ENCODE data around the gene LAP3.
"Not testable (repeated sequence)": the region's sequence is repeated elsewhere in the genome, so short reads cannot be mapped to it uniquely, and the experiment has no call there.

Gene LAP3

GRCh38 chr4:17562157-17562556 lies 14.8 kb upstream of the LAP3 start:
- DNase-seq = no peak

GRCh38 chr4:17565846-17566245 lies 11.2 kb upstream of the LAP3 start:
- no peak for DNase-seq

- no peak for DNase-seq
Observed at GRCh38 chr4:17567271-17567670, 9.7 kb upstream of the LAP3 start.

- DNase-seq = no peak
Observed at GRCh38 chr4:17574206-17574605, 2.8 kb upstream of the LAP3 start.

GRCh38 chr4:17575177-17575576 lies 1.8 kb upstream of the LAP3 start:
- not testable (repeated sequence) for DNase-seq

- DNase-seq = peak in 1 of 2 donors; percentile 49
Observed at GRCh38 chr4:17577665-17578481, 875 bp downstream of the LAP3 start.

GRCh38 chr4:17578482-17578891 lies 1.5 kb downstream of the LAP3 start:
- DNase-seq = no peak

- DNase-seq = no peak
Observed at GRCh38 chr4:17580969-17581368, 4.0 kb downstream of the LAP3 start.

GRCh38 chr4:17583276-17583675 lies 6.3 kb downstream of the LAP3 start:
- no peak for DNase-seq

- DNase-seq = no peak
Observed at GRCh38 chr4:17583941-17584340, 6.9 kb downstream of the LAP3 start.

- no peak for DNase-seq
Observed at GRCh38 chr4:17584521-17585213, 7.7 kb downstream of the LAP3 start.

GRCh38 chr4:17587094-17587822 lies 10.3 kb downstream of the LAP3 start:
- peak in 1 of 2 donors; percentile 37 for DNase-seq

- DNase-seq = no peak
Observed at GRCh38 chr4:17589355-17589754, 12.4 kb downstream of the LAP3 start.

GRCh38 chr4:17595471-17596005 lies 18.5 kb downstream of the LAP3 start:
- no peak for DNase-seq

GRCh38 chr4:17597517-17597916 lies 20.5 kb downstream of the LAP3 start:
- DNase-seq = no peak

GRCh38 chr4:17599826-17600225 lies 22.8 kb downstream of the LAP3 start:
- DNase-seq = no peak

GRCh38 chr4:17605236-17605635 lies 28.2 kb downstream of the LAP3 start:
- DNase-seq = peak in 1 of 2 donors; percentile 16

GRCh38 chr4:17613761-17614415 lies 36.9 kb downstream of the LAP3 start:
- DNase-seq = no peak

GRCh38 chr4:17614416-17615299 lies 37.7 kb downstream of the LAP3 start, which contains the start of gene MED28:
MED28 (plus strand) TSS chr4:17614641; CDS start chr4:17614655, 14 bp downstream.
- peak; percentile 86 to 88 for DNase-seq

GRCh38 chr4:17616283-17616682 lies 39.3 kb downstream of the LAP3 start:
- DNase-seq = no peak

- no peak for DNase-seq
Observed at GRCh38 chr4:17618926-17619325, 41.9 kb downstream of the LAP3 start.

Measured in hippocampal formation (tissue), 2 donors.